Islet of Langerhans (tissue), 1 donor: Measurements from ENCODE around the gene ZAP70.

Source experiments
- FAIRE-seq: peaks from one replicate; lab custom pipeline; 2011; peaks lifted over from hg19 to GRCh38; lab: Jason Lieb, UNC

Gene ZAP70

DNA sequence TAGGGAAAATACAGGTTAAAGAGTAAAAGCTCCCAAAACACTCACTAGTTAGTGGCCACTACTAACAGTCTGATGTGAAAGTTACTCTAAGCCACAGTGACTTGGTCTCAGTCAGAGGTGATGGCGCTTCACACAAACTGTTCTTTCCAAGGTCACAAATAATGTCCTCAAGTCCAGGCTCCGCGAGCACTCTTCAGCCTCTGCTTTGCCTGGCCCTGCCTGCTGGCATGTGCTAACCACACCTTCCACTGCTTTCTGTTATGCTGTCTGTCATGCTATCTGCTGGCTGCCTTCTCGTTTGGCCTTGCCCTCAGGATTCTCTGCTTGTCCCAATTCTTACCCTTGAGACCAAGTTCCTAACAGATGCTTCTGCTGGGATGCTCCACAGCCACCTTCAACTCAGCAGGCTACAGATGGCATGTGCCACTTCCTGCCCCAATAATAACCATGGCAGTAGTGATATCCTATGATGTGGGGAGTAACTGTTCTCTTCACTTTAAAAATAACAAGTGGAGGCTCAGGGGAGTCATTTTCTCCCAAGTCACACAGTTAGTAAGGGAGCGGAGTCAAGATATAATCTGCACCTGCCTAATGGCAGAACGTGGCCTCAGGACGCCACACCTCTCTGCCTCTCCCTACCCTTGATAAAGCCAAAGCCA lies 75.7 kb downstream of the ZAP70 start:
- no peak for FAIRE-seq
